ENCODE measurements around the gene DBX2. TPM values are rescaled to one million over a fixed set of nuclear protein-coding genes. Genes with fewer than 3 reads are reported as not detected.
"Not testable (repeated sequence)": the region's sequence is repeated elsewhere in the genome, so short reads cannot be mapped to it uniquely, and the experiment has no call there.

The DBX2 gene
- total RNA-seq (under 1 TPM in 5 of 10 donors, not detected in 5; 0.07 to 0.15 (median 0.12) TPM), polyA plus RNA-seq (under 1 TPM in 1 of 2 donors, not detected in 1; 0.07 TPM)
- long read RNA-seq, donor 1, partial matches to known transcripts = 0 of 2 reads
- long read RNA-seq, donor 1, other reads (novel, unspliced or antisense) = 0 of 2 reads
- long read RNA-seq, donor 2 = 0 reads
- long read RNA-seq, donor 3 = 0 reads

DNA sequence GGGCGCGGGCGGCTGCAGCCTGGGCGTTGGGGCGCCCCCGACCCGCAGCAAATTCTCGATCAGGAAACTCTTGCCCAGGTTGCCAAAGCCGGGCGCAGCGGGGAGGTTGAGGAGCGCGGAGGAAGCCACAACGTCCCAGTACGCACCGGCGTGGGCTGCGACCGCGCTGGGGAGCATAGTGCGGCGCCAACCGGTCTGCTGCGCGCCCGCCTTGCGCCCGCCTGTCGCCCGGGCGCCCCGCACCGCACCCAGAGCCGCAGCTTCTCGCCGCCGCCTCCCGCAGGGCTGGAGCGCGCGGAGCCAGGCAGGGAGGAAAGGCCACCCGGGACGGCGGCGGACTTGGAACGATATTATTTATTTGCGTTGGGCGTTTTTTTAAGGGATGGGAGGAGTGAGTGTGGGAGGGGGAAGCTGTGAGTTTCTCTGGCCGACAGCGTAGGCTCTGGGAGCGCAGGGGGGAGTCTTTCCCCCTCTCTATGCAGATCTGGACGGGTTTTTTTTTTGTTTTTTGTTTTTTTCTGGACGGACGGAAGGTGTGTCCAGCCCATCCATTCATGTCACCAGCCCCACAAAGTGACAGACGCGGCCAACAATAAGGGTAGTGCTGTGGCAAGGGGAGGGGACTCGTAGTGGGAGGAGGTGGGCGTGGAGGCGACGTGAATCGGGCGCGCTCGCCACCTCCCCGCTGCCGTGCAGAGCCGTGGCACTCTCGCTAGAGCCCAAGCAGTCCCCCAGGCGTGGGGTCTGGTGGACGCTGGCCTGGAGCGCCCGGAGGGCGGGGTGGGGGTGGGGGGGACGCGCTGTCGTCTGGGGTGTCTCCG is at the start of gene DBX2:
TSS of gene DBX2 (minus strand) at position 349 of the 821 bp plus-strand sequence. CDS start at position 177, 172 bp downstream.
- 0 to 1% methylated on average over 69 to 77 of the region's 77 CpGs for WGBS, 2 donors
- H3K36me3 ChIP-seq = no peaks in the 10 kb centered on the region
- peak within 1 kb of the TSS in 2 of 10 donors; percentile 0 to 12 for H3K27ac ChIP-seq
- intact Hi-C loops (cut with DNase I) = no loop called here
- DNase-seq = peak in 1 of 2 donors; percentile 19
- H3K4me3 ChIP-seq = peak within 1 kb of the TSS in 9 of 10 donors; percentile 33 to 53 (median 47)
- H3K4me1 ChIP-seq = peaks cover 0 to 11% (median 4%) of the 10 kb centered on the region in 9 donors
- peaks cover 0 to 61% (median 58%) of the 10 kb centered on the region in 7 donors for H3K27me3 ChIP-seq
- ATAC-seq = peak in 5 of 8 donors; percentile 18 to 65 (median 49)
- H3K9me3 ChIP-seq = no peaks in the 10 kb centered on the region
- TF ChIP-seq, protein P1, sequence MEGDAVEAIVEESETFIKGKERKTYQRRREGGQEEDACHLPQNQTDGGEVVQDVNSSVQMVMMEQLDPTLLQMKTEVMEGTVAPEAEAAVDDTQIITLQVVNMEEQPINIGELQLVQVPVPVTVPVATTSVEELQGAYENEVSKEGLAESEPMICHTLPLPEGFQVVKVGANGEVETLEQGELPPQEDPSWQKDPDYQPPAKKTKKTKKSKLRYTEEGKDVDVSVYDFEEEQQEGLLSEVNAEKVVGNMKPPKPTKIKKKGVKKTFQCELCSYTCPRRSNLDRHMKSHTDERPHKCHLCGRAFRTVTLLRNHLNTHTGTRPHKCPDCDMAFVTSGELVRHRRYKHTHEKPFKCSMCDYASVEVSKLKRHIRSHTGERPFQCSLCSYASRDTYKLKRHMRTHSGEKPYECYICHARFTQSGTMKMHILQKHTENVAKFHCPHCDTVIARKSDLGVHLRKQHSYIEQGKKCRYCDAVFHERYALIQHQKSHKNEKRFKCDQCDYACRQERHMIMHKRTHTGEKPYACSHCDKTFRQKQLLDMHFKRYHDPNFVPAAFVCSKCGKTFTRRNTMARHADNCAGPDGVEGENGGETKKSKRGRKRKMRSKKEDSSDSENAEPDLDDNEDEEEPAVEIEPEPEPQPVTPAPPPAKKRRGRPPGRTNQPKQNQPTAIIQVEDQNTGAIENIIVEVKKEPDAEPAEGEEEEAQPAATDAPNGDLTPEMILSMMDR (IDR thresholded peaks at IDR 0.05) = no peak

DNA sequence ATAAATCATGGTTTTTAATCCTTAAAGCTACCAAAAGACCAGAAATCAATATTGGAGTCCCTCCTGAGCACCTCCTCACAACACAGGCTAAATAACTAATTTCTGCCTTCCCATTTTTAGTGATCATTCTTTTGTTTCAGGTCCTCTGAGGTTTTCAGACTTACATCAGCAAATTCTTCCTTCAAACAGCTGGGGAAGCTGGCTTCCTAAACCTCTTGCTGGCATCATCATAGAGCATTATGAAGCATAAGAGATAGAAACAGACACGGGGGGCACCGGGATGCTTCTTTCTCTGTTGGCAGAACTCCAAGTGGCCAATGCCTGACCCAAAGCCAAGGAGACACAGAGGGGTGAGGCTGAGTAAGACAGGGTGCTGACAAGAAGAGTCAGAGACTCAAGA is 47.9 kb upstream of the DBX2 start:
- 23 to 50% methylated on average over 2 of the region's 2 CpGs for WGBS, 2 donors
- ATAC-seq = no peak

DNA sequence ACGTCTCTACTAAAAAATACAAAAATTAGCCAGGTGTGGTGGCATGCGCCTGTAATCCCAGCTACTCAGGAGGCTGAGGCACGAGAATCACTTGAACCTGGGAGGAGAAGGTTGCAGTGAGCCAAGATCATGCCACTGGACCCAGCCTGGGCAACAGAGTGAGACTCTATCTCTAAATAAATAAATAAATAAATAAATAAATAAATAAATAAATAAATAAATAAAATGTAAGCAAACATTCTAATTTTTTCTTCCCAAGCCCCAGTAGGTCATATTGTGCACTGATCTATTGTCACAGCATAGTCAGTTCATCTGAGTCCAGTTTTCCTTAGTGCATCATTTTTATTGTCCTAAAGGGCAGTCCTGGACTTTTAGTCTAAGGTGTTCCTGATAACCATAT is 44.5 kb upstream of the DBX2 start:
- intact Hi-C loops (cut with DNase I); H3K4me1 ChIP-seq; H3K36me3 ChIP-seq; H3K9me3 ChIP-seq; DNase-seq; ATAC-seq; H3K27ac ChIP-seq; H3K4me3 ChIP-seq; H3K27me3 ChIP-seq: not testable (repeated sequence)
- 91 to 96% methylated on average over 3 of the region's 3 CpGs for WGBS, 2 donors

More for the DNA sequence above, 47.9 kb upstream of the DBX2 start:
- no peaks in the 10 kb centered on the region for H3K36me3 ChIP-seq
- H3K9me3 ChIP-seq = no peaks in the 10 kb centered on the region
- peaks cover 0 to 5% (median 0%) of the 10 kb centered on the region in 7 donors for H3K27me3 ChIP-seq
- TF ChIP-seq, protein P1 (IDR thresholded peaks at IDR 0.05) = no peak
- DNase-seq = no peak
- H3K27ac ChIP-seq = no peak overlapping the region
- H3K4me1 ChIP-seq = peaks cover 0 to 4% (median 0%) of the 10 kb centered on the region in 9 donors
- intact Hi-C loops (cut with DNase I) = no loop called here
- no peak overlapping the region for H3K4me3 ChIP-seq

DNA sequence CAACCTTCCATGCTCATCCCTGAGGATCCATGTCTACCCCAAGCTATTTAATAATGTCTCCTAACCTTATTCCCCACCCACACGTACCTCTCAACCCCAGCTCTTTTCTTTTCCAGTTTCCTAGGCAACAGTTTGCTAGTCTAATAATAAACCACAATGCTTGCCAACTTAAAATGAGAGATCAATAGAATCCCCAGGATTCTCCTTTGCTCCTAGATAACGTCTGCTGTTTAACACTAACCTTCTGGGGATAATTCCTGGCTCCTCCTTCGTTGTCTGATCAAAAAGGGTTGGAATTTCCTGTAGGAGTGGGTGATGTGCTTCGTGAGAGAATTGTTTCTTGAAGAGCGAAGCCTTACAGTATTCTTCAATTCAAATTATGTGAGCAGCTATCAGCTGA is 42.2 kb upstream of the DBX2 start:
- ATAC-seq = no peak
- TF ChIP-seq, protein P1 (IDR thresholded peaks at IDR 0.05) = no peak
- 29 to 39% methylated on average over 5 of the region's 5 CpGs for WGBS, 2 donors
- H3K36me3 ChIP-seq = no peaks in the 10 kb centered on the region
- no peaks in the 10 kb centered on the region for H3K9me3 ChIP-seq
- peaks cover 0 to 5% (median 0%) of the 10 kb centered on the region in 7 donors for H3K27me3 ChIP-seq
- intact Hi-C loops (cut with DNase I) = no loop called here
- no peak for DNase-seq
- peaks cover 0 to 3% (median 0%) of the 10 kb centered on the region in 9 donors for H3K4me1 ChIP-seq
- no peak overlapping the region for H3K27ac ChIP-seq
- no peak overlapping the region for H3K4me3 ChIP-seq

Measured in heart right ventricle (tissue), 16 donors.